Stomach (tissue), 9 donors: ENCODE results near the gene ARHGAP26. TPM values are rescaled to one million over a fixed set of nuclear protein-coding genes. Genes with fewer than 3 reads are reported as not detected.

ENCODE experiments used
- DNase-seq, 2 donors: peaks; one replicate each; pipeline versions ENCODE4 v3.0.0 to v3.0.0-alpha.2; 2013 to 2019
- H3K27ac ChIP-seq, 5 donors: fragments of 200-600 bp in 4 of 5; sonication (generic) in 4 of 5; one replicate each; pipeline ENCODE4 v1.5.1; 2013 to 2019; ENCODE audit warnings: mild to moderate bottlenecking in 1 of 5, moderate library complexity in 1 of 5
- H3K27me3 ChIP-seq, 3 donors: fragments of 200-600 bp; sonication (generic); one replicate each; pipeline ENCODE4 v1.5.1; 2017 to 2019; ENCODE audit warnings: mixed run types in 1 of 3
- H3K36me3 ChIP-seq, 4 donors: fragments of 200-600 bp; sonication (generic); 1 replicate in 3 of 4; 2 replicates in 1 of 4; pipeline ENCODE4 v1.5.1; 2016 to 2019
- H3K4me1 ChIP-seq, 4 donors: fragments of 200-600 bp; sonication (generic); one replicate each; pipeline ENCODE4 v1.5.1; 2016 to 2019
- H3K4me3 ChIP-seq, 4 donors: fragments of 200-600 bp; sonication (generic) in 3 of 4; one replicate each; pipeline ENCODE4 v1.5.1; 2016 to 2019; ENCODE audit warnings: mild to moderate bottlenecking in 1 of 4
- H3K9me3 ChIP-seq, 4 donors: fragments of 200-600 bp; sonication (generic); one replicate each; pipeline ENCODE4 v1.5.1; 2016 to 2019
- EP300 ChIP-seq: sonication (generic); formaldehyde crosslinking; IDR thresholded peaks from one replicate; pipeline ENCODE4 v1.6.1; 2017; ENCODE audit warnings: antibody characterized with exemption
- POLR2A ChIP-seq, 4 donors: fragments of 450-650 bp; IDR thresholded peaks; one replicate each; pipeline ENCODE4 v1.6.1; 2016; ENCODE audit warnings: antibody characterized with exemption in 4 of 4, control low read depth in 2 of 4, mild to moderate bottlenecking in 1 of 4, moderate library complexity in 1 of 4
- POLR2AphosphoS5 ChIP-seq, 3 donors: sonication (generic); formaldehyde crosslinking; IDR thresholded peaks; one replicate each; pipeline ENCODE4 v1.6.1; 2016; ENCODE audit warnings: antibody characterized with exemption in 3 of 3
- WGBS, 5 donors: extraction: QIAGEN DNeasy Blood & Tissue Kit in 3 of 5; methylation state at CpG; one replicate each; pipeline versions ENCODE4 v1.1.5 to v1.1.7; 2013 to 2018; 5-methylcytosine and 5-hydroxymethylcytosine counted together
- intact Hi-C: fragments of 100-400 bp; cut with DNase I; formaldehyde crosslinking; loops from one replicate; pipeline ENCODE4 v1.15.1; 2023; ENCODE audit warnings: low total_unique reads
- polyA plus RNA-seq, 3 donors: library from polyadenylated mRNA; stranded (reverse); fragments of 200-250 nt; gene quantifications; one replicate each; pipeline ENCODE4 v1.2.3, GENCODE V29; 2013
- total RNA-seq, 5 donors: library from RNA; depleted of rRNA; stranded (reverse); fragments of >200 nt; gene quantifications; one replicate each; pipeline versions ENCODE4 v1.1.0 to v1.2.3, GENCODE V29; 2014 to 2016
- TF ChIP-seq, protein P1 (sequence below), 7 experiments: fragments of 450-650 bp in 4 of 7; fragments of 200-600 bp in 3 of 7; sonication (generic) in 3 of 7; IDR thresholded peaks; one replicate each; pipeline ENCODE4 v1.5.1; 2016 to 2019; ENCODE audit warnings: antibody characterized with exemption in 7 of 7, control low read depth in 2 of 7, mild to moderate bottlenecking in 1 of 7
- donor health status: healthy with polysubstance abuse.
- donor health status: Bipolar disorder and iron deficiency.
- donor health status: healthy.

Gene ARHGAP26
- total and polyA plus RNA-seq, 8 donors: 4.0 to 115 (median 34.1) TPM

DNA sequence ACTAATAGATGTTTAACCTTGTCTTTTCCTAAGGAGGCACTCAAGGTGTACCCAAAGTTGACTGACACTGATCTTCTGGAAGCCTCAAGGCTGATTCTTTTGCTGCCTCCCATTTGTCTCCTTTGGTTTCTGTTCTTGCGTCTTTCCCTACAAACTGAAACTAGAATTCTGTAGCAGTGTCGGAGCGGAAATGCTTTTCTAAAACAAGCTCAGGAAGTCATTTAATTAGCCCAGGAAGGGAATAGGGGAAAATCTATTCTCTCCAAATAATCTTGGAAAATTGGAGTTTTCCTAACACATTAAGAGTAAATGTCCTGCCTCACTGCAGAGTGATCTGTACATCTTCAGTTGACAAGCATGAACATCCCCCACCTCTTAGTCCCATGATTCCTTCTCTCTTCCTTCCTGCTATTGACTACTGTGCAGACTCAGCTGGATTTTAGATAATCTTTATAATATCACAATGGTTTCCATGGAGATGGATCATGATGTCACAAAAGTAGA lies 450.6 kb downstream of the ARHGAP26 start:
- H3K36me3 ChIP-seq: peaks cover 0 to 29% (median 19%) of the 10 kb centered on the region in 4 donors
- peaks cover 3 to 53% (median 21%) of the 10 kb centered on the region in 4 donors for H3K4me1 ChIP-seq
- DNase-seq: peak in 1 of 2 donors; percentile 35
- no peaks in the 10 kb centered on the region for H3K9me3 ChIP-seq
- WGBS, 5 donors: 69 to 79% (median 79%) methylated on average over 3 of the region's 3 CpGs
- H3K27me3 ChIP-seq: no peaks in the 10 kb centered on the region
- H3K27ac ChIP-seq: peak overlapping the region in 4 of 5 donors; percentile 35 to 59 (median 49)
- no peak overlapping the region for H3K4me3 ChIP-seq
- intact Hi-C loops: no loop called here
- TF ChIP-seq EP300: no peak
- TF ChIP-seq POLR2AphosphoS5 (IDR thresholded peaks at IDR 0.05): no peak
- TF ChIP-seq, protein P1, sequence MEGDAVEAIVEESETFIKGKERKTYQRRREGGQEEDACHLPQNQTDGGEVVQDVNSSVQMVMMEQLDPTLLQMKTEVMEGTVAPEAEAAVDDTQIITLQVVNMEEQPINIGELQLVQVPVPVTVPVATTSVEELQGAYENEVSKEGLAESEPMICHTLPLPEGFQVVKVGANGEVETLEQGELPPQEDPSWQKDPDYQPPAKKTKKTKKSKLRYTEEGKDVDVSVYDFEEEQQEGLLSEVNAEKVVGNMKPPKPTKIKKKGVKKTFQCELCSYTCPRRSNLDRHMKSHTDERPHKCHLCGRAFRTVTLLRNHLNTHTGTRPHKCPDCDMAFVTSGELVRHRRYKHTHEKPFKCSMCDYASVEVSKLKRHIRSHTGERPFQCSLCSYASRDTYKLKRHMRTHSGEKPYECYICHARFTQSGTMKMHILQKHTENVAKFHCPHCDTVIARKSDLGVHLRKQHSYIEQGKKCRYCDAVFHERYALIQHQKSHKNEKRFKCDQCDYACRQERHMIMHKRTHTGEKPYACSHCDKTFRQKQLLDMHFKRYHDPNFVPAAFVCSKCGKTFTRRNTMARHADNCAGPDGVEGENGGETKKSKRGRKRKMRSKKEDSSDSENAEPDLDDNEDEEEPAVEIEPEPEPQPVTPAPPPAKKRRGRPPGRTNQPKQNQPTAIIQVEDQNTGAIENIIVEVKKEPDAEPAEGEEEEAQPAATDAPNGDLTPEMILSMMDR (IDR thresholded peaks at IDR 0.05): no peak
- no peak for TF ChIP-seq POLR2A (IDR thresholded peaks at IDR 0.05)

DNA sequence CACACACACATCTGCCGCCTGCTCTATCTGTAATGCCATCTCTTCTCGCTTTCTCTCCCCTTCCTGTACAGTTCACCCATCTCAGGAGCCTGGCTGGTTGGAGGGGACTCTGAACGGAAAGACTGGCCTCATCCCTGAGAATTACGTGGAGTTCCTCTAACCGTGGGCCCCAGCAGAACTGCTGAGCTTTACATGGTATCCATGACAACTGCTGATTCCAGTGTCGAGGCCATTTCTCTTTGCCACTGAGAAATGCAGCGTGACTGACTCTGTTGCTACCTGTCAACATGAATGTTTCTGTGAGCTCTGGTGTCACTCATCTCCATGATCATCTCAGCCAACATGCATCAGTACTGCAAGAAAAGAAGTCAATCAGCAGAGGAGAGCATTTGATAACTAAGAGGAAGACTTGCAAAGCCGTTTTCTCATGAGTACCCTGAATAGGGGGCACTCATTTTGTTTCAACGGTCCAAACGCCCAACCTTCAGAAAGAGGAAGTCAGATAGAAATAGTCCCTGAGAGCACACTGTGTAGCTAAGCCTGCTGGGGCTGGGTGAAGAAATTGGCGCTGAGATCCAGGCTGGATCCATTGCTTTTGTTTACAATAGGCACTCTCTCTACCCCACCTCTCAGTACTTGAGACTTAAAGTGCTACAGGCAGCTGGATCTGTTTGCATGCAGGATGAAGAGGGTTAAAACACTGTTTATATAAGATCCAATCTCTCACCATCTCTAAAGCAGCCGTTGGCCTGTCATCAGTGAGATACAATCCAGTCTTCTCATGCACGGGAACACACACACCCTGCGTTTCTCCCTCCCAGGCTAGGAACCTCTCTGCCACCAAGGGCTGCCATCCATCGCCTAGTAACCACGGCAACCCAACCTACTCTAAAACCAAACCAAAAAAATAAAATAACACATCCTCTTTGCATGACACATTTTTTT lies 452.4 kb downstream of the ARHGAP26 start:
- 51 to 57% (median 56%) methylated on average over 16 of the region's 16 CpGs for WGBS, 5 donors
- intact Hi-C loops: no loop called here

DNA sequence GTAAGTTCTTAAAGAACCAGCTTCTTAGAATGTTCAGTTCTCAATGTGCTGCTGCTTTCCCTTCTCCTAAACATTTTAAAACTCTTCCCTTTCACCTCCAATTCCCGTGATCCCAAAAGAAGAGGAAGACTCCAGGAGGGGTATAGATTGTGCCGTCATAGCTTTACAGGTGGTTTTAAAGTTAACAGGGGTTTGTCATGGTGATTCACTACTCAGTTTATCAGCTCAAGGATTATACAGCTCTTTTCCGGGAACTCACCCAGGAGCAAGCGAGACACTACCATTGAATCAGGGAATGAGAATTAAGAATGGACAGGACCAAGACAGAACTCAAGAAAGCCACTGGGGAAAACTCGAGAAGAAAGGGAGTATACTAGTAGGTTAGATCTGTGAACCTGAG lies 454.5 kb downstream of the ARHGAP26 start:
- Histone ChIP-seq H3K4me1 (peaks cover 3 to 26% (median 16%) of the 10 kb centered on the region in 4 donors), H3K36me3 (peaks cover 0 to 23% (median 7%) of the 10 kb centered on the region in 4 donors), H3K27me3 (no peaks in the 10 kb centered on the region), H3K27ac (no peak overlapping the region), H3K4me3 (no peak overlapping the region), H3K9me3 (no peaks in the 10 kb centered on the region)
- DNase-seq: no peak
- TF ChIP-seq POLR2AphosphoS5 (IDR thresholded peaks at IDR 0.05) (no peak), EP300 (no peak), POLR2A (IDR thresholded peaks at IDR 0.05) (no peak)
- TF ChIP-seq, protein P1 (IDR thresholded peaks at IDR 0.05): no peak
- WGBS, 5 donors: 92 to 96% (median 95%) methylated on average over 5 of the region's 5 CpGs
- intact Hi-C loops: no loop called here

More for the DNA sequence above, 452.4 kb downstream of the ARHGAP26 start:
- Histone ChIP-seq H3K27me3 (no peaks in the 10 kb centered on the region), H3K27ac (peak overlapping the region in 4 of 5 donors; percentile 22 to 59 (median 50)), H3K36me3 (peaks cover 0 to 23% (median 9%) of the 10 kb centered on the region in 4 donors), H3K9me3 (no peaks in the 10 kb centered on the region), H3K4me3 (no peak overlapping the region), H3K4me1 (peaks cover 3 to 42% (median 20%) of the 10 kb centered on the region in 4 donors)
- TF ChIP-seq EP300 (no peak), POLR2A (IDR thresholded peaks at IDR 0.05) (no peak), POLR2AphosphoS5 (IDR thresholded peaks at IDR 0.05) (no peak)
- TF ChIP-seq, protein P1 (IDR thresholded peaks at IDR 0.05): no peak
- peak in 1 of 2 donors; percentile 77 for DNase-seq

DNA sequence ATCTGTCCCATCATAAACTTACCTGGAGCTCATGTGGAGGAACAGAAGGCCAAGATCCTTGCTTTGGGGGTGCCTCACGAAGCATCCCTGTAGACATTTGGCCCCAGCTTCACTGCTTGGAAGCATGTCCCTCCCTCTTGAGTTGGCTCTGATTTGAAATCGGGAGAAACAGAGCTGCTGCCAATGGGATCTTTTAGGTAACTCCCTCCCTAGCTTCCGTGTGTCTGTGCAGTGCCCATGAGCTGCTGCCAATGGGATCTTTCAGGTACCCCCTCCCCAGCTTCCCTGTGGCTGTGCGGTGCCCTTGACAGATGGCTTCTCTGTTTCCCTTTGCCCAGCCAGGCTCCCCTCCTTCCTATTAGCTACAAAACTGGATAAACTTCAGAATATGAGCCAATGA lies 455.3 kb downstream of the ARHGAP26 start:
- H3K27ac ChIP-seq: no peak overlapping the region
- no peak overlapping the region for H3K4me3 ChIP-seq
- H3K4me1 ChIP-seq: peaks cover 3 to 20% (median 14%) of the 10 kb centered on the region in 4 donors
- intact Hi-C loops: no loop called here
- H3K27me3 ChIP-seq: no peaks in the 10 kb centered on the region
- 94 to 97% (median 95%) methylated on average over 4 of the region's 4 CpGs for WGBS, 5 donors
- DNase-seq: no peak
- peaks cover 0 to 23% (median 7%) of the 10 kb centered on the region in 4 donors for H3K36me3 ChIP-seq
- TF ChIP-seq, protein P1 (IDR thresholded peaks at IDR 0.05): no peak
- no peak for TF ChIP-seq POLR2A (IDR thresholded peaks at IDR 0.05)
- TF ChIP-seq POLR2AphosphoS5 (IDR thresholded peaks at IDR 0.05): no peak
- no peak for TF ChIP-seq EP300
- H3K9me3 ChIP-seq: no peaks in the 10 kb centered on the region
